HUES64 (cell line): Measurements from ENCODE around the gene GET4.

Source experiments
- H3K27ac ChIP-seq: 2 replicates; pipeline ENCODE4 v1.7.0; 2013; ENCODE audit warnings: low read depth, low read length, inconsistent platforms
- H3K27me3 ChIP-seq: 2 replicates; pipeline ENCODE4 v1.6.1; 2013; ENCODE audit warnings: mild to moderate bottlenecking, low read length; ENCODE audit not compliant: insufficient read depth
- H3K36me3 ChIP-seq: 2 replicates; pipeline ENCODE4 v1.6.1; 2013; ENCODE audit warnings: mild to moderate bottlenecking, low read length; ENCODE audit not compliant: insufficient read depth
- H3K4me1 ChIP-seq: 2 replicates; pipeline ENCODE4 v1.6.1; 2013; ENCODE audit warnings: mild to moderate bottlenecking, low read length, moderate library complexity; ENCODE audit not compliant: insufficient read depth
- H3K4me3 ChIP-seq: 2 replicates; pipeline ENCODE4 v1.5.1; 2013; ENCODE audit warnings: mild to moderate bottlenecking, low read length, moderate library complexity
- H3K9ac ChIP-seq: 2 replicates; pipeline ENCODE4 v1.6.1; 2013; ENCODE audit warnings: mild to moderate bottlenecking, low read depth, low read length
- H3K9me3 ChIP-seq: 2 replicates; pipeline ENCODE4 v1.6.1; 2013; ENCODE audit warnings: low read depth, low read length; ENCODE audit not compliant: insufficient read depth
- WGBS: fragments of 150-250, 120-280 bp; methylation state at CpG from one replicate; pipeline ENCODE4 v1.1.7; 2013; ENCODE audit warnings: missing lambda C conversion rate; 5-methylcytosine and 5-hydroxymethylcytosine counted together

Gene GET4

GRCh38 chr7:911791-912480 is 35.6 kb downstream of the GET4 start:
- no peaks in the 10 kb centered on the region for H3K4me1 ChIP-seq
- H3K27ac ChIP-seq = no peak overlapping the region
- no peaks in the 10 kb centered on the region for H3K36me3 ChIP-seq
- H3K9ac ChIP-seq = no peak overlapping the region
- no peak overlapping the region for H3K4me3 ChIP-seq
- 92% methylated on average over 41 of the region's 41 CpGs for WGBS
- no peaks in the 10 kb centered on the region for H3K9me3 ChIP-seq
- peaks cover 21% of the 10 kb centered on the region for H3K27me3 ChIP-seq

DNA sequence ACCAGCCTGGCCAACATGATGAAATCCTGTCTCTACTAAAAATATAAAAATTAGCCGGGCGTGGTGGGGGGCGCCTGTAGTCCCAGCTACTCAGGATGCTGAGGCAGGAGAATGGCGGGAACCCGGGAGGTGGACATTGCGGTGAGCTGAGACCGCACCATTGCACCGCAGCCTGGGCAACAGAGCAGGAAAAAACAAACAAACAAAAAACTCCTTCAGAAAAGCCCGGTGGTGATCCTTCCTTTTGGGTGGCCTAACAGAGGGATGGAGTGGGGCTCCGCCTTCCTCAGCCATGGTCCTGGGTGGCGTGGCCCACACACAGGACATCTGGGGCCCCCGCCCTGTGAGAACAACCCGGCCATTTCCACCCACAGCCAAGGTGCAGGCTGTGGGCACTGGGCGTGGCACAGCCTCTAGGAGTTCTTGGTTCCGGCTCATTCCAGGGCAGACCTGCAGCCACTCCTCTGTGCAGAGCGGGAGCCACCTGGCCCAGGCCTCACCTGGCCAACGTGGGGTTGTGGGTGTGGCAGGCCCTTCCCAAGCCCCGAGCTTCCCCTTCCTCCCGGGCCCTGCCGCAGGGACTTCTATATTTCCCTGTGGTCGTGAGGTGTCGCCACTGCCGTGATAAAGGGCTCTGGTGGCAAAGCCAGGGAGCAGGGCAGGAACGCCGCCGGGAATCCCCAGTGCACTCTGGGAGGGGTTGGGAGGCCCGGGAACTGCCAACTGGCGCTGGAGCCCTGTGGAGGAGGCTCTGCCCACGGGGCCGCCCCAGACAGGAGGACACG is 37.6 kb downstream of the GET4 start:
- H3K36me3 ChIP-seq = no peaks in the 10 kb centered on the region
- WGBS = 86% methylated on average over 31 of the region's 31 CpGs
- H3K9ac ChIP-seq = no peak overlapping the region

DNA sequence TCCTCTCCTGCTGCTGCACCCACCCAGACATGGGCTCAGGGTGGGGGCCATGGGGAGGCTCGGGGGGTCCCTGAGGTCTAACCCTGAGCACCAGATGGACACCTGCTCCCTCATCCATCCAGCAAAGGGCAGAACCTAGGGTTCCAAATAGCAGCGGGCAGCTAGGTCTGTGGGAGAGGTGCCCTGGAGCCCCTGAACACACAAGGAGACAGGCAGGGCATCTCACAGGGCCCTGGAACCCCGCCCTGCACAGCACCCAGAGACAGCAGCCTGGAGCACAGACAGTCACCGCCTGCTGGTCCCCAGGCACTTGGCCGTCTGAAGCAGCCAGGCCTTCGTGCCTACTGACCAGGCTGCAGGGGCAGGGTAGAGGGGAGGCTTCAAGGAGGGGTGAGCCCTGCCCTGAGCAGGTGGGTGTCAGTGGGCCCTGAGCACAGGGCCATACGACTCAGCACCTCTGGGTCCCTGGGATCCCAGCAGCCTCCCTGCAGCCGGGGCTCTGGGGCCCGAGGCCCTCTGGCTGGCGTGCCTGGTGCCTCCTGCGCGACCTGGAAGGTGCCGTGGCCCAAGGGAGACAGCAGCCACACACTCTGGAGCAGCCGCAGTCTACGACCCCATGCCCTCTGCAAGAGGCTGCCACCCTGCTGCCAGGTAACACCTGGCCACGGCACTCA is 38.3 kb downstream of the GET4 start:
- no peak overlapping the region for H3K4me3 ChIP-seq
- no peaks in the 10 kb centered on the region for H3K4me1 ChIP-seq
- no peaks in the 10 kb centered on the region for H3K36me3 ChIP-seq
- no peak overlapping the region for H3K27ac ChIP-seq
- H3K9ac ChIP-seq = no peak overlapping the region
- peaks cover 5% of the 10 kb centered on the region for H3K27me3 ChIP-seq
- 92% methylated on average over 16 of the region's 16 CpGs for WGBS
- no peaks in the 10 kb centered on the region for H3K9me3 ChIP-seq

More for the DNA sequence above, 37.6 kb downstream of the GET4 start:
- Histone ChIP-seq H3K27ac (no peak overlapping the region), H3K27me3 (peaks cover 10% of the 10 kb centered on the region), H3K4me1 (no peaks in the 10 kb centered on the region), H3K4me3 (no peak overlapping the region), H3K9me3 (no peaks in the 10 kb centered on the region)

DNA sequence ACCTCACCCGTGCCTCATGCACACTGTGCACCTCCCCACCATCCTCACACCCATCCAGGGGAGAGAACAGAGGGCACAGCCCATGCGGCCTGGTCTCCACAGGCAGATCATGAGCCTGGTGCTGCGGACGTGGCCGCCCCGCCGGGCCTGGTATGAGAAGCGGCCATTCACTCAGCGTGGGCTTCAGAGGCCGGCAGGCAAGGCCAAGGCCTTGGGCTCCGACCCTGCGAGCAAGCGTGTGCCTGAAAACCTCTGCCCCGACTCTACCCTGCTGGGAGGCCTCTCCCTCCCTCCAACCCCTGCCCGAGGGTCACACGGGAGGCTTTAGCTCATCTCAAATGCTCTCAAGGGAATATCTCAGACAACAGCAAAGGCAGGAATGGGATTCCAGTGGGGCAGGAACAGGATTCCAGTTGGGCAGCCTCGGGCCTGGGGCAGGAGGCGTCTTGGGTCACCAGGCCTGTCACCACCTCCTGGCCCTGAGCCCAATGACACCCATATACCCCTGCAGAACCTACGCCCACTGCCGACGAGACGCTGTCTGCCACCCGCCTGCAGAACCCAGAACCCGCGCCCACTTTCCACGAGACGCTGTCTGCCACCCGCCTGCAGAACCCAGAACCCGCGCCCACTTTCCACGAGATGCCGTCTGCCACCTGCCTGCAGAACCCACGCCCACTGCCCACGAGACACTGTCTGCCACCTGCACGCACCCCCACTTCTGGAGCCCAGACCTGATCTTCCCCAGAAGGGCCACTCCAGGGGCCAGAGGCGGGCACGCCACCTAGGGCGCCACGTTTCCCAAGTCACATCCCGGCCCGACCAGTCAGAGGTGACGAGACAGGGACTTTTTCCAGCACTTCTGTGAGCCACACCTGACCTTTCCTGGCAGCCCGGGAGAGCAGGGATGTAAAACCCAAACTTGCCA is 39.2 kb downstream of the GET4 start:
- Histone ChIP-seq H3K4me1 (no peaks in the 10 kb centered on the region), H3K27me3 (no peaks in the 10 kb centered on the region), H3K4me3 (no peak overlapping the region), H3K36me3 (no peaks in the 10 kb centered on the region), H3K27ac (no peak overlapping the region), H3K9ac (no peak overlapping the region), H3K9me3 (no peaks in the 10 kb centered on the region)
- 90% methylated on average over 43 of the region's 43 CpGs for WGBS

- Histone ChIP-seq H3K9ac (no peak overlapping the region), H3K36me3 (no peaks in the 10 kb centered on the region), H3K4me3 (no peak overlapping the region), H3K27me3 (no peaks in the 10 kb centered on the region), H3K9me3 (no peaks in the 10 kb centered on the region), H3K4me1 (no peaks in the 10 kb centered on the region), H3K27ac (no peak overlapping the region)
- 93% methylated on average over 14 of the region's 17 CpGs for WGBS
These were observed 40.1 kb downstream of the GET4 start for GRCh38 chr7:916291-916941.

DNA sequence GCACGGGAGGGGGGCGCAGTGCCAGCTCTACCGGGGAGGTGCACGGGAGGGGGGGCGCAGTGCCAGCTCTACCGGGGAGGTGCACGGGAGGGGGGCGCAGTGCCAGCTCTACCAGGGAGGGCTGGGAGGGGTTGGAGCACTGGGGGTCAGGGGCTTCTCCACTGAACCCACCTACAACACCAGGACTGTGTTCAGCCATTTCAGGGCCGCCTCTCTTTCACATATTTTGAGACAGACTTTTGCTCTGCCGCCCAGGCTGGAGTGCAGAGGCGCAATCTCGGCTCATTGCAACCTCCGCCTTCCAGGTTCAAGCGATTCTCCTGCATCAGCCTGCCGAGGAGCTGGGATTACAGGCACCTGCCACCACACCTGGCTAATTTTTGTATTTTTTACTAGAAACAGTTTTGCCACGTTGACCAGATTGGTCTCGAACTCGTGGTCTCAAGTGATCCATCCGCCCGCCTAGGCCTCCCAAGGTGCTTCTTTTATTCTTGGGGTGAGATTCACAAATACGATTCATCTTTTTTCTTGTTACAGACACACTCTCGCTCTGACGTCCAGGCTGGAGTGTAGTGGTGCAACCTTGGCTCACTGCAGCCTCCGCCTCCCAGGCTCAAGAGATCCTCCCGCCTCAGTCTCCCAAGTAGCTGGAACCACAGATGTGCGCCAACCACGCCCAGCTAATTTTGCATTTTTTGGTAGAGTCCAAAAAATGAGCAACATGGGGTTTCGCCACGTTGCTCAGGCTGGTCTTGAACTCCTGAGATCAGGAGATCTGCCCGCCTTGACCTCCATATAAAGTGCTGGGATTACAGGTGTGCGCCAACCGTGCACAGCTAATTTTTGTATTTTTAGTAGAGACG is 41.1 kb downstream of the GET4 start:
- H3K36me3 ChIP-seq = no peaks in the 10 kb centered on the region
- H3K4me3 ChIP-seq = no peak overlapping the region
- H3K27ac ChIP-seq = no peak overlapping the region
- no peaks in the 10 kb centered on the region for H3K4me1 ChIP-seq
- no peaks in the 10 kb centered on the region for H3K9me3 ChIP-seq
- 97% methylated on average over 25 of the region's 33 CpGs for whole genome bisulfite sequencing
- no peaks in the 10 kb centered on the region for H3K27me3 ChIP-seq
- H3K9ac ChIP-seq = no peak overlapping the region

- no peaks in the 10 kb centered on the region for H3K36me3 ChIP-seq
- H3K9ac ChIP-seq = no peak overlapping the region
- H3K27me3 ChIP-seq = no peaks in the 10 kb centered on the region
- no peak overlapping the region for H3K4me3 ChIP-seq
- H3K4me1 ChIP-seq = no peaks in the 10 kb centered on the region
- no peaks in the 10 kb centered on the region for H3K9me3 ChIP-seq
- WGBS = 88% methylated on average over 9 of the region's 9 CpGs
- no peak overlapping the region for H3K27ac ChIP-seq
These were observed 41.7 kb downstream of the GET4 start for GRCh38 chr7:918118-918425.

- H3K4me1 ChIP-seq = no peaks in the 10 kb centered on the region
- 92% methylated on average over 21 of the region's 21 CpGs for WGBS
- H3K9me3 ChIP-seq = no peaks in the 10 kb centered on the region
- no peak overlapping the region for H3K4me3 ChIP-seq
- no peaks in the 10 kb centered on the region for H3K27me3 ChIP-seq
- H3K36me3 ChIP-seq = no peaks in the 10 kb centered on the region
- H3K9ac ChIP-seq = no peak overlapping the region
- no peak overlapping the region for H3K27ac ChIP-seq
These were observed 42.2 kb downstream of the GET4 start for GRCh38 chr7:918441-919113.

DNA sequence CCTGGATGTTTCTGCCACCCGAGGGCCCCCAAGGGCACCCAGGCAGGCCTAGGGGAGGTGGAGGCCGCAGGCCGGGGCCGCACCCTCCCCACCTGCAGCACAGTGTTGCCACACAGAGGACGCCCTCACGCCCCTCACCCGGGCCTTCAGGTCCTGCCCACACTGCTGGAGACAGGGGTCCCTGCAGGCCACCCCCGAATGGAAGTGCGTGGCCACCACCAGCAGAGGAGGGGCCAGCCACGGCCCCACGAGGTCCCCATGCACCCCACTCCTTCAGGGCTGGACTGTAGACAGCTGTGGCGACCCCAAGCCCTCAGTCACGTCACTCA is 42.7 kb downstream of the GET4 start:
- Histone ChIP-seq H3K27ac (no peak overlapping the region), H3K9me3 (no peaks in the 10 kb centered on the region), H3K4me1 (no peaks in the 10 kb centered on the region), H3K36me3 (no peaks in the 10 kb centered on the region), H3K4me3 (no peak overlapping the region), H3K9ac (no peak overlapping the region), H3K27me3 (no peaks in the 10 kb centered on the region)
- 90% methylated on average over 13 of the region's 13 CpGs for WGBS
